Stimulated activated CD8-positive, alpha-beta memory T cell treated with anti-CD3 and anti-CD28 coated beads, Interleukin-12 subunit alpha, Interleukin-12 subunit beta, amount 100 ng/mL, for 1 hour (primary cell): Measurements from ENCODE around the gene ZNF165.
"Not testable (repeated sequence)": the region's sequence is repeated elsewhere in the genome, so short reads cannot be mapped to it uniquely, and the experiment has no call there.

Source experiments
- DNase-seq: peaks from one replicate; pipeline ENCODE4 v3.0.0-alpha.2; 2020; ENCODE audit warnings: low read depth

ZNF165 gene

DNA sequence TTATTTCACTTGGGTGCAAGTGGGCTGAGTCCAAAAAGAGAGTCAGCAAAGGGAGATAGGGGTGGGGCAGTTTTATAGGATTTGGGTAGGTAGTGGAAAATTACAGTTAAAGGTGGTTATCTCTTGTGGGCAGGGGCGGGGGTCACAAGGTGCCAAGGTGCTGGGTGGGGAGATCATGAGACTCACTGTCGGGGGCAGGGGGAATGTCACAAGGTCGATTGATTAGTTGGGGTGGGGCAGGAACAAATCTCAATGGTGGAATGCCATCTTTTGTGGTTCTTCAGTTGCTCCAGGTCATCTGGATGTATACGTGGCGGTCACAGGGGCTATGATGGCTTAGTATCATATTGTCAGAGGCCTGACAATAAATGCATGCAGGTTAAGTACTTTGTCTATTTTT lies 41.9 kb downstream of the ZNF165 start:
- not testable (repeated sequence) for DNase-seq

- DNase-seq, result peak; percentile 51
These were observed 44.1 kb downstream of the ZNF165 start, which contains the start of gene ZSCAN16 for GRCh38 chr6:28124350-28124970. TSS of gene ZSCAN16 (plus strand) at chr6:28124609. CDS start at chr6:28125444, 835 bp downstream.

- DNase-seq, result no peak
These were observed 44.6 kb downstream of the ZNF165 start for GRCh38 chr6:28124971-28125353.

GRCh38 chr6:28125401-28125800 lies 45.0 kb downstream of the ZNF165 start:
- DNase-seq, result no peak

- DNase-seq, result no peak
These were observed 53.6 kb downstream of the ZNF165 start for GRCh38 chr6:28134015-28134414.

DNA sequence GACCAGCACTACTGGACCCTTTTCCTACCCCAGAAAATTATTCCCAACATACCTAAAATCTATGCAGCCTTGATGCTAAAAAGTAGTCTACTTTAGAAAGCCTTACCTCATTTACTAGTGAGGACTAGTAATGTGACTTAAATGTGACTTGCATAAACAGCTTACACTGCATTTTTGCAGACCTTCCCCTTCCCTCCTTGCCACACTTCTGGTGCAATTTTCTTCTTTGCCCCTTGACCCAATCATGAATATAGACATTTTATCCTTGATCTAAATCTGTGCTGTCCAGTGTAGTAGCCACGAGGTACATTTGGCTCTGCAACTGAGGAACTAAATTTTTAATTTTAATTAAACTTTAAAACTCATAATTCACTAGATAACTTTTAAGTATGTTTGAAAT lies 54.3 kb downstream of the ZNF165 start:
- DNase-seq, result no peak

GRCh38 chr6:28135393-28135792 lies 55.0 kb downstream of the ZNF165 start:
- DNase-seq, result no peak

- peak; percentile 63 for DNase-seq
These were observed 56.5 kb downstream of the ZNF165 start for GRCh38 chr6:28136585-28137504.

- no peak for DNase-seq
These were observed 57.2 kb downstream of the ZNF165 start for GRCh38 chr6:28137505-28137981.
